GM18517 (cell line): Measurements from ENCODE around the gene TMEM178A.

Experiments
- ATAC-seq: cut with Tn5 transposase; IDR thresholded peaks from one replicate; pipeline ENCODE4 v1.9.1; 2021; ENCODE audit warnings: mild to moderate bottlenecking, moderate library complexity; ENCODE audit not compliant: unreplicated experiment

Gene TMEM178A

GRCh38 chr2:39736640-39737039 is 70.9 kb downstream of the TMEM178A start:
- ATAC-seq = no peak

DNA sequence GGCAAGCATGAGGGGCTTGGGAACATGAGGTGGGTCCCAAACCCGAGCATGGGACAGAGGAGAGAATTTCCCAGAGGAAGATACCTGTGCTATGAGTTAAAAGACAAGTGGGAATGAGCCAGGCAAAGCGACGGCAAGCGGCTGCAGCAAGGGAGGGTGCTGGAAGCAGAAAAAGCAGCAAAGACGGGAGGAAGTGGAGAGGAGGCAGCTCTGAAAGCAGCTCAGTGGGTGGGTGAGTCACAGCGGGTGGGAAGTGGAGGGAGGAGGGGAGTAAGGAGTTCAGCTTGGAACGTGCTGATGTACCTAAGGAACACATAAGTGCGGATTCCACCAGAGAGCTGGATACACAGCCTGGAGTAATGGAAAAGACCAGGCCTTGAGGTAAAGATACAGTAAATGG is 71.9 kb downstream of the TMEM178A start:
- ATAC-seq = no peak

GRCh38 chr2:39738936-39739335 is 73.2 kb downstream of the TMEM178A start:
- no peak for ATAC-seq

- no peak for ATAC-seq
These were observed 73.7 kb downstream of the TMEM178A start for GRCh38 chr2:39739386-39739785.

DNA sequence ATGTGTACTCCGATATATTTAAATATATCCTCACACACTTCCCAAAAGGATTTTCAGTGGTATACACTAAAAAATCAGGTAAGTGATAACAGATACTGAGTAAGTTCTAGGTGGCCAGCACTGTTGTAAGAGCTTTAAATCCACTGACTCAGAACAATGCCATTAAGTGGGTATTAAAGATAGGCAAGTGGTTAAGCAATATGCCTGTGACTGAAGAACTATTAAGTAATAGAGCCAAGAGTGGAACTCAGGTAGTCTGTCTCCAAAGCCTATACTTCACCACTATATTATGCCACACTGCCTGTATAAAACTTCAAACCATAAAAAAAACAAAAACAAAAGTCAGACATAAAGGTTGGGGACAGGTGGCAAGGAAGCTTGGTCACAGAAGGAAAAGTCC is 76.2 kb downstream of the TMEM178A start:
- no peak for ATAC-seq

GRCh38 chr2:39743269-39743776 is 77.6 kb downstream of the TMEM178A start:
- no peak for ATAC-seq

DNA sequence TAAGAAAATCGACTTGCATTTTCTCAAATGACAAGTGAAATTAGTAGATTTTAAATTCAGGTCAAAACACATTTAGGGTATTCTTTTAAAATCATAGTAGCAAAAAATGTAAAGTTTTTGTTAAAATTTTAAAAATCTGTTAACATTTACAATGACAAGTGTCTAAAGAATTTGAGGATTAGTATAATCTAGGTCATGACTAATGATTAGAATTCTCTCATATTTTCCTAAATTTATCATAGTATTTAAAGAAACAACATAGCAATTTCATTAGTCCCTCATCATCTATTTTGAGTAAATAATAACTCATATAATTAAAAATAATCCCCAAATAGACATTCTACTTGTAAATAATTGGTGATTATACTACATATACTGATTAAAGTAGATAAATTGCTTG is 89.7 kb downstream of the TMEM178A start:
- no peak for ATAC-seq

GRCh38 chr2:39757156-39757555 is 91.4 kb downstream of the TMEM178A start:
- no peak for ATAC-seq

DNA sequence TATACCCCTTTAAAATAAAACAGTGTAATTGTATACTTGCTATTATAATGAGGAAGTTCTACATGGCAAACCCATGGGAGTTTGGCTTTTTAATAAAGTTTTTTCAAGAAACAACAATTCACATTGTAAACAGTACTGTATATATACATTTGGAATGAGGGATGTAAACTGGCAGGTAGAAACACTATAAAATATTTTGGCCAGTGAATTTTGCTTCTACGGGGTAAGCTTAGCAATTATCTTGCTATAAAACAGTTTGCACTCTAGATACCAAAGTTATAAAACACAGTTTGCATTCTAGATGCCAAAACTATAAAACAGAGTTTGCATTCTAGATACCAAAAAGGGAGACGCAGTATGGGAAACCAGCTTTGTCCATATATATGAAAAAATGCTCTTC is 96.7 kb downstream of the TMEM178A start:
- no peak for ATAC-seq
